Ascending aorta (tissue), 2 donors: ENCODE results near the gene COL20A1. TPM values are rescaled to one million over a fixed set of nuclear protein-coding genes. Genes with fewer than 3 reads are reported as not detected.

Experiments
- DNase-seq, 2 donors: peaks; one replicate each; pipeline ENCODE4 v3.0.0-alpha.2; 2019; ENCODE audit warnings: low spot score in 2 of 2
- H3K27ac ChIP-seq, 2 donors: fragments of 200-600 bp; sonication (generic); one replicate each; pipeline ENCODE4 v1.5.1; 2016 to 2017; ENCODE audit warnings: mild to moderate bottlenecking in 1 of 2
- H3K27me3 ChIP-seq: fragments of 200-600 bp; sonication (generic); one replicate; pipeline ENCODE4 v1.5.1; 2017
- H3K36me3 ChIP-seq, 2 donors: fragments of 200-600 bp; sonication (generic); one replicate each; pipeline ENCODE4 v1.5.1; 2016
- H3K4me1 ChIP-seq, 2 donors: fragments of 200-600 bp; sonication (generic); one replicate each; pipeline ENCODE4 v1.5.1; 2016 to 2017; ENCODE audit warnings: mild to moderate bottlenecking in 1 of 2
- H3K4me3 ChIP-seq, 2 donors: fragments of 200-600 bp; sonication (generic); one replicate each; pipeline ENCODE4 v1.5.1; 2016 to 2017; ENCODE audit warnings: mild to moderate bottlenecking in 1 of 2
- H3K9me3 ChIP-seq, 2 donors: fragments of 200-600 bp; sonication (generic); one replicate each; pipeline ENCODE4 v1.5.1; 2016
- intact Hi-C: fragments of 100-400 bp; cut with DNase I; formaldehyde crosslinking; loops from one replicate; pipeline ENCODE4 v1.15.1; 2023
- total RNA-seq: library from RNA; depleted of rRNA; stranded (reverse); fragments of >200 nt; gene quantifications from one replicate; pipeline ENCODE4 v1.1.0, GENCODE V29; 2016
- TF ChIP-seq, protein P1 (sequence below), 3 experiments: fragments of 200-600 bp in 2 of 3; fragments of 450-650 bp in 1 of 3; sonication (generic) in 2 of 3; IDR thresholded peaks; one replicate each; pipeline ENCODE4 v1.5.1; 2016 to 2019; ENCODE audit warnings: antibody characterized with exemption in 3 of 3, mild to moderate bottlenecking in 1 of 3, moderate library complexity in 1 of 3

Gene COL20A1
- total RNA-seq, 1 donor from 2014 or later = not detected

DNA sequence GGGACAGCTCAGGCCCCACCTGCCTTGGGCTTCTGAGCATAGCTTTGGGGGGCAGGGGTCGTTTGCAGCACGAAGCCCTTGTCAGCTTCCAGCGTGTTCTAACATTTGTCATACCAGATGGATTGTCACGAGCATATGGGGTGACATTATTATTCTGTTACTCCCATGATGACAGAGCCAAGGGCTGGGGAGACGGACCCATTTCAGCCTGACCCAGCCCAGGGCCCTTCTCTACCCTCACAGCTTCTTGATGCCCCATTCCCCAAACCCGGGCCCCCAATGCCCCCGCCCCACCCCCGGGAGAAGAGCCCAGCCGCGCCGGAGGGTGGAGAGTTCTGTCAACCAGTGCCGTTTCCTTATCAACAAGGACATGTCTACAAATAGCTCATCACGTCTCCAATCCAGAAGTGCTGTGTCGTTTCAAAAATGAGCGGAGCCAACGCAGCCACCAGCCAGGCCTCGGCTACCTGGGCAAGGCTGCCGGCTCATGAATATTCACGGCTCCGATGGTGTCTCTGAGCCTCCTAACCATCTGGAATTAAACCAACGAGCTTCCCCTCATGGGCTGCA, 77.7 kb downstream of the COL20A1 start:
- intact Hi-C loops = no loop called here
- Histone ChIP-seq H3K4me1 (no peaks in the 10 kb centered on the region), H3K4me3 (no peak overlapping the region), H3K27ac (no peak overlapping the region), H3K36me3 (no peaks in the 10 kb centered on the region), H3K9me3 (no peaks in the 10 kb centered on the region), H3K27me3 (no peaks in the 10 kb centered on the region)
- TF ChIP-seq, protein P1, sequence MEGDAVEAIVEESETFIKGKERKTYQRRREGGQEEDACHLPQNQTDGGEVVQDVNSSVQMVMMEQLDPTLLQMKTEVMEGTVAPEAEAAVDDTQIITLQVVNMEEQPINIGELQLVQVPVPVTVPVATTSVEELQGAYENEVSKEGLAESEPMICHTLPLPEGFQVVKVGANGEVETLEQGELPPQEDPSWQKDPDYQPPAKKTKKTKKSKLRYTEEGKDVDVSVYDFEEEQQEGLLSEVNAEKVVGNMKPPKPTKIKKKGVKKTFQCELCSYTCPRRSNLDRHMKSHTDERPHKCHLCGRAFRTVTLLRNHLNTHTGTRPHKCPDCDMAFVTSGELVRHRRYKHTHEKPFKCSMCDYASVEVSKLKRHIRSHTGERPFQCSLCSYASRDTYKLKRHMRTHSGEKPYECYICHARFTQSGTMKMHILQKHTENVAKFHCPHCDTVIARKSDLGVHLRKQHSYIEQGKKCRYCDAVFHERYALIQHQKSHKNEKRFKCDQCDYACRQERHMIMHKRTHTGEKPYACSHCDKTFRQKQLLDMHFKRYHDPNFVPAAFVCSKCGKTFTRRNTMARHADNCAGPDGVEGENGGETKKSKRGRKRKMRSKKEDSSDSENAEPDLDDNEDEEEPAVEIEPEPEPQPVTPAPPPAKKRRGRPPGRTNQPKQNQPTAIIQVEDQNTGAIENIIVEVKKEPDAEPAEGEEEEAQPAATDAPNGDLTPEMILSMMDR (IDR thresholded peaks at IDR 0.05) = no peak
- no peak for DNase-seq

DNA sequence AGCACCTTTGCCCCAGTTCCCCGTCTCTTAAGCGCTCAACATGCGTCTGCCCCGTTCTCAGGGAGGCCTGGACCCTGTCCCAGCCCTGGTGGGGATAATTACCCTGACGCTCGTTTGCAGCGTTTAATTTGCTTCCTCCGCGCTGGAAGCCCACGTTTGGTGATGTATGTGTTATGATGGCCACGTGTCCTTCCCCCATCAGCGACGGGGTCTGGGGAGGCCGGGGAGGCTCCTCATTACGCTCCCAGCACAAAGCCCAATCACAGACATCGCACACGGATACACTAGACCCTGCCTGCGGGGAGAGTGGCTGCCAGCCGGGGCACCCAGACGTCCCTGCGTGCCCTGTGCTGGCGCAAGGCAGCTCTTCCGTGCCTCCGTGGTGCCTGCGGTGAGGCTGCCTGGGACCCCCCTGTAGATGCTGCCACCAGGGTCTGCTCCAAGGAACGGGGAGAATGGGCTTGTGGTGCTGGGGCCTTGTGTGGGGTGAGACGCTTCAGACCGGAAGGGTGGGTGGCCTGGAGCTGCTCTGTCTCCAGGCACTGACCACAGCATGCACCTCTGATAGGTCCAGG, 78.4 kb downstream of the COL20A1 start:
- H3K9me3 ChIP-seq = no peaks in the 10 kb centered on the region
- no peaks in the 10 kb centered on the region for H3K27me3 ChIP-seq
- no peaks in the 10 kb centered on the region for H3K36me3 ChIP-seq
- H3K4me3 ChIP-seq = no peak overlapping the region
- TF ChIP-seq, protein P1 (IDR thresholded peaks at IDR 0.05) = no peak
- no peak for DNase-seq
- H3K4me1 ChIP-seq = no peaks in the 10 kb centered on the region
- intact Hi-C loops = no loop called here
- H3K27ac ChIP-seq = no peak overlapping the region

DNA sequence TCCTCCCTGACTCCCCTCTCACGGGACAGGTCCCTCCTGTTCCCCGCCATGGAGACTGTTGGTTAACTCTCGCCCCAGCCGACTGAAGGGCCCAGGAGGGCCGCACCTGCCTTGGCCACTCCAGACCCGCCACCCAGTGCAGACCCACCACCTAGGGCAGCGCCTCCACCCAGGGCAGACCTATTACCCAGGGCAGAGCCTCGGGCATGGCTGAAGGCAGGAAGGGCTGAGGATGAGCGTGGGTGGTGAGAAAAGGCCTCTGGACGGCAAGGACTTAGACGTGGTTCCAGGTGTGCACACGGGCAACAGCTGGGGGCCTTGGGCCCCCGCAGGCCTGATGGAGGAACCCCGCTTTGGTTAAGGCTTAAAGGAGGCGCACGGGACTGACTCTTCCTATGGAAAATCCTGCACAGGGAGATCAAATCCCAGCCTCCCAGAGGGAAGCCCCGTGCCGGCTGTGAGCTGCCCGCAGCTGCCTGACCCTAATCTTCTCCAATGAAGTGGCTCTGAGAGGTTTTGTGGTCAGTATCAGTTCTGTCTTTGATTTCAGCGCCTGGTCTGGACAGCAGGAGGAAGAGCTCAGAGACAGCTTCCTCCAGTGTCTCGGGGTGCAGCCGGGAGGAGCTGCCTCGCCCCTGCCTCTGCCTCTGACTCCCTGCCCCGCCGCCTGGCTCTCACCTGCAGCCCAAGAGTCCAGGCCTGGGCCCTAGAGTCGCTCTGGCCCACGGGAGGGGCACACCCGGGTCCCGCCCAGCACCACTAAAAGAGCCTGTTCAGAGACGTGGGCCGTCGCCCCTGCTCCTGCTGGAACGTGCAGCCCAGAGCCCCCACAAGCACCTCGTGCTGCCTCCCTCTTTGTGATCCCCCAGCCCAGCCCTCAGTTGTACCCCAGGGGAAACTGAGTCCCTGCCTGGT, 80.2 kb downstream of the COL20A1 start:
- intact Hi-C loops = no loop called here
- no peaks in the 10 kb centered on the region for H3K4me1 ChIP-seq
- TF ChIP-seq, protein P1 (IDR thresholded peaks at IDR 0.05) = no peak
- no peak for DNase-seq
- H3K36me3 ChIP-seq = no peaks in the 10 kb centered on the region
- H3K27ac ChIP-seq = no peak overlapping the region
- H3K4me3 ChIP-seq = no peak overlapping the region
- no peaks in the 10 kb centered on the region for H3K9me3 ChIP-seq
- no peaks in the 10 kb centered on the region for H3K27me3 ChIP-seq

DNA sequence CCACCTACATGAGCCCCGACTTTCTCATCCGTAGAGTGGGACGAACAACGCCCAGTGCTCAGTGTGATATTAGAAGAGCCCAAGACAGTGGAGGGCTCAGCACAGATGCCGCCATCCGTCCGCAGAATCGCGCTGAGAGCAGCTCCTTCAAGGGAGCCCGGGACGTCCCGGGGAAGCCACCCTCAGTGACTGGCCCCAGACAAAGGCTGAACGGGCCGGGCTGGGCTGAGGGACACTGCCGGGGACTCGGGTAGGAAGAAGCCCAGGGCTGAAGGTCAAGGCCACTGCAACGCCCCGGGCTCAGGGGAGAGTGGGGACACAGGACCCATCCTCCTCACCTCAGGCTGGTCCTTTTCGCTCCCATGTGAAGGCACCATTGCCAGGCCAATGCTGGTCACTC, 81.0 kb downstream of the COL20A1 start:
- H3K27me3 ChIP-seq = no peaks in the 10 kb centered on the region
- no peak overlapping the region for H3K27ac ChIP-seq
- H3K9me3 ChIP-seq = no peaks in the 10 kb centered on the region
- TF ChIP-seq, protein P1 (IDR thresholded peaks at IDR 0.05) = no peak
- intact Hi-C loops = no loop called here
- no peak overlapping the region for H3K4me3 ChIP-seq
- H3K4me1 ChIP-seq = no peaks in the 10 kb centered on the region
- no peaks in the 10 kb centered on the region for H3K36me3 ChIP-seq
- DNase-seq = no peak

DNA sequence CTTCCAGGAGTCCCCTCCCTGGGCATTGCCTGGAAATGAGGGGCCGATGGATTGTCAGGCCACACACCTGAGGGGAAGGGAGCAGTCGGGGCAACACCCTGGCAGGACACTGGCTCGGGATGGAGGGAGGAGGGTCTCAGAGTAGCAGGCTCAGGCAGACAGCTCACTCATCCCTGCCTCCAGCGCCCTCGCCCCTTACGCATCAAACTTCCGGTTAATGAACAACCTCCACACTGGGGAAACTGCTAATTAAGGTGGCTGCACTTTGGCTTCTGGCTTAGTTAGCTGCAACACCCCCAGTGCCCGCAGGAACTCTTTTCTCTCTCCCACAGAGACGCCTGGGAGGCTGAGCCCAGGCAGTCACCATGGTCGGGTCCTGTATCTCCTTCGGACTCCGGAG, 81.5 kb downstream of the COL20A1 start:
- intact Hi-C loops = no loop called here
- Histone ChIP-seq H3K27me3 (no peaks in the 10 kb centered on the region), H3K4me1 (no peaks in the 10 kb centered on the region), H3K4me3 (no peak overlapping the region), H3K9me3 (no peaks in the 10 kb centered on the region), H3K36me3 (no peaks in the 10 kb centered on the region), H3K27ac (no peak overlapping the region)
- DNase-seq = no peak
- TF ChIP-seq, protein P1 (IDR thresholded peaks at IDR 0.05) = no peak
